ENCODE measurements around the gene PAPPA.

PAPPA gene

DNA sequence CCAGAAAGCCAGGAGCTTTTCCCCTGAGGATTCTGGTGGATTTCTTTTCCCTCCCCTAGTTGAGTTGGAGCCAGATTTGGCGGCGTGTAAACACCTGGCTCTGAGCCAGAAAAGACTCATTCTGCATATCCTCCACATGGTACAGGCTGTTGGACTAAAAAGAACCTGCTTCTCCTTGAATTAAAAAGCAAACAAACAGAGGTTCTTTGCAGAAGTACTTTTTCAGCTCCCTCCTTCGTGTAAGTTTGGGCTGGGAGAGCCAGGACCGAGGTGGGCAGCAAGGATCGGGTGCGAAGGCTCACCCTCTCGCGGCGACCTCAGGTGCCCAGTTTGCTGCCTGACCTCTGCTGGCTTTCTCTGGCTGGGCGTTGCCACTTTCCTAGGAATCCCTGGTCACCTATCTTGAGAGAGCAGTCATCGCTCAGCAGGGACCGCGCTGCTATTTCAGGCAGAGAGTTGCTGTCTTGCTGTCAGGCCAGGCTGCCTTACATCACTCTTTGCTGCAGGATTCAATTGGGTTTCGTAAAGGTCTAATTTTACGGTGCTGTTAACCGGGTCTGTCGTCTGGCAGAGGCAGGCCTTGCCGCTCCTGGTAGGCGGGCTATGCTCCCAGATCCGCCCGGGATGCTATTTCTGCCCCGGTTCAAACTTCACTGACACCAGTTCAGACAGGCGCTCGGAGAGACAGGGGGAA is 3.2 kb downstream of the PAPPA start:
- no peak for FAIRE-seq
- DNase-seq (ENCODE audit: insufficient read length, low spot score), result no peak
- TF ChIP-seq POLR2A (IDR thresholded peaks at IDR 0.05; ENCODE audit: low read depth, low read length) (no peak), TAF1 (IDR thresholded peaks at IDR 0.05; ENCODE audit: low read depth, low read length) (no peak), POLR2AphosphoS5 (IDR thresholded peaks at IDR 0.05; ENCODE audit: low read depth, low read length) (no peak), PAX5 (IDR thresholded peaks at IDR 0.05; ENCODE audit: insufficient read depth, low read length, severe bottlenecking) (no peak), SPI1 (IDR thresholded peaks at IDR 0.05; ENCODE audit: low read depth, low read length) (no peak)

GRCh38 chr9:116157436-116158138 is 4.0 kb downstream of the PAPPA start:
- no peak for FAIRE-seq
- no peak for DNase-seq (ENCODE audit: insufficient read length, low spot score)
- TF ChIP-seq POLR2A (IDR thresholded peaks at IDR 0.05; ENCODE audit: low read depth, low read length), result no peak
- no peak for TF ChIP-seq PAX5 (IDR thresholded peaks at IDR 0.05; ENCODE audit: insufficient read depth, low read length, severe bottlenecking)
- TF ChIP-seq TAF1 (IDR thresholded peaks at IDR 0.05; ENCODE audit: low read depth, low read length), result no peak
- TF ChIP-seq POLR2AphosphoS5 (IDR thresholded peaks at IDR 0.05; ENCODE audit: low read depth, low read length), result no peak
- no peak for TF ChIP-seq SPI1 (IDR thresholded peaks at IDR 0.05; ENCODE audit: low read depth, low read length)
- TF ChIP-seq POU2F2 (IDR thresholded peaks at IDR 0.05; ENCODE audit: low read depth, low read length), result no peak

DNA sequence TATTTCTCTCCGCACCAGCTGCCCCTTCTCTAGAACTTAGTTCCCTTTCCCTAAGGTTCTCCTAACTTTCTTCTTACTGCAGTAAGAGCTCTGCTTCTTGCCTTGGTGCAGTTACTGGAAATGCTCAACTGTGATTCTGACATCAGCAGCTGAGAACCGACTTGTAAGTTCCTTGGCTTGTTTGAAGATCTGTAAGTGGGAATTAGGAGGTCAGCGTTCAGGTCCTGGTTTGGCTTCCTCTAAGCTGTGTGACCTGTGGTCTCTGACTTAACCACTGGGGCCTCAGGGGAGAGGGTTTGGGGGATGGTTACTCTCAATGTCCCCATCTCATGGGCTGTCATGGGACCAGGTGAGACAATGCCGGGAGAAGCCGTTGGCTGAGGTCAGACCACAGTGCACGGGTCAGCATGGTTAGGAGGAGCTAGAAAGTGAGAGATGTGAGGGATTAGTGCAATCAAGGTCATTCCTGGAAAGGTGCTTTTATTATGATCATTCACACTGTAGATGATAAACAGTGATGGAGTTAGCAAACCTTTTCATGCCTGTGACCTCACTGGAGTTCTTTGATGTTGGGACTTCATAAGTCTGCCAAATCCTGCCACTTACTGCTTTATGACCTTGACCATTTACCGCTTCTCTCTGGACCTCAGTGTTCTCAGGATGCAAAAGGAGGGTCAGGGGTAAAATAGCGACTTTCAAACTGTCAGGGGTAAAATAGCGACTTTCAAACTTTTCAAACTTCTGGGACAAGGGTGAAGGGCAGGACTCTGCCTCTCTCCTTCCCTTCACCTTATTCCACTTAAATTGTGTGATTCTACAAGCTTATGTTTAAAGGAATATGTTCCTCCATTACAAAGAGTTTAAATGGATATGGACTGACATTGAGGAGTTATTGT is 7.3 kb downstream of the PAPPA start:
- DNase-seq (ENCODE audit: insufficient read length, low spot score) (no peak), FAIRE-seq (no peak)
- no peak for TF ChIP-seq PAX5 (IDR thresholded peaks at IDR 0.05; ENCODE audit: insufficient read depth, low read length, severe bottlenecking)
- TF ChIP-seq POLR2A (IDR thresholded peaks at IDR 0.05; ENCODE audit: low read depth, low read length), result no peak
- no peak for TF ChIP-seq TAF1 (IDR thresholded peaks at IDR 0.05; ENCODE audit: low read depth, low read length)
- no peak for TF ChIP-seq SPI1 (IDR thresholded peaks at IDR 0.05; ENCODE audit: low read depth, low read length)

- DNase-seq (ENCODE audit: insufficient read length, low spot score) (no peak), FAIRE-seq (no peak)
- no peak for TF ChIP-seq SPI1 (IDR thresholded peaks at IDR 0.05; ENCODE audit: low read depth, low read length)
These were observed 8.7 kb downstream of the PAPPA start for GRCh38 chr9:116162241-116162781.

GRCh38 chr9:116163293-116164055 is 9.9 kb downstream of the PAPPA start:
- FAIRE-seq (no peak), DNase-seq (ENCODE audit: insufficient read length, low spot score) (no peak)
- TF ChIP-seq POU2F2 (IDR thresholded peaks at IDR 0.05; ENCODE audit: low read depth, low read length) (no peak), TAF1 (IDR thresholded peaks at IDR 0.05; ENCODE audit: low read depth, low read length) (no peak)

- FAIRE-seq, result no peak
- no peak for DNase-seq (ENCODE audit: insufficient read length, low spot score)
- TF ChIP-seq POLR2AphosphoS5 (IDR thresholded peaks at IDR 0.05; ENCODE audit: low read depth, low read length) (no peak), POU2F2 (IDR thresholded peaks at IDR 0.05; ENCODE audit: low read depth, low read length) (no peak), PAX5 (IDR thresholded peaks at IDR 0.05; ENCODE audit: insufficient read depth, low read length, severe bottlenecking) (no peak), POLR2A (IDR thresholded peaks at IDR 0.05; ENCODE audit: low read depth, low read length) (no peak), TAF1 (IDR thresholded peaks at IDR 0.05; ENCODE audit: low read depth, low read length) (no peak), SPI1 (IDR thresholded peaks at IDR 0.05; ENCODE audit: low read depth, low read length) (no peak)
These were observed 12.3 kb downstream of the PAPPA start for GRCh38 chr9:116165912-116166311.

DNA sequence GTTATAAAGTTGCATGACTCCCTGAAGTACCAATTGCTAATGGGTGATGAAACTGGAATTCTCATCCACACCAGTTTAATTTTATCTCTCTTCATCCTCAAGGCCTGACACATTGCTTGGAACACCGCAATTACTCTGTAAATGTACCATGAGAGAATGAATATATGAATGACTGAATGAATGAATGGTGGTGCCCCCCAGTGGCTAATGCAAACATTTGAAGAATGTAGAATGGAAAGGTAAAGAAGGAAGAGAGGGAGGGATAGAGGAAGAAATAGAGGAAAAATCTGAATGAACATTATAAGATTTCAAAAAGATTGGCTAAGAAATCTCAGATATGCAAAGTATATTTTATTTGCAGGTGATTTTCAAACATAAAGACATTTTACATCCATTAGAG is 13.1 kb downstream of the PAPPA start:
- TF ChIP-seq POLR2AphosphoS5 (IDR thresholded peaks at IDR 0.05; ENCODE audit: low read depth, low read length), result no peak
- TF ChIP-seq SPI1 (IDR thresholded peaks at IDR 0.05; ENCODE audit: low read depth, low read length), result no peak
- TF ChIP-seq PAX5 (IDR thresholded peaks at IDR 0.05; ENCODE audit: insufficient read depth, low read length, severe bottlenecking), result no peak
- DNase-seq (ENCODE audit: insufficient read length, low spot score) (no peak), FAIRE-seq (no peak)

GRCh38 chr9:116168231-116168630 is 14.6 kb downstream of the PAPPA start:
- no peak for FAIRE-seq
- no peak for DNase-seq (ENCODE audit: insufficient read length, low spot score)
- no peak for TF ChIP-seq POU2F2 (IDR thresholded peaks at IDR 0.05; ENCODE audit: low read depth, low read length)

DNA sequence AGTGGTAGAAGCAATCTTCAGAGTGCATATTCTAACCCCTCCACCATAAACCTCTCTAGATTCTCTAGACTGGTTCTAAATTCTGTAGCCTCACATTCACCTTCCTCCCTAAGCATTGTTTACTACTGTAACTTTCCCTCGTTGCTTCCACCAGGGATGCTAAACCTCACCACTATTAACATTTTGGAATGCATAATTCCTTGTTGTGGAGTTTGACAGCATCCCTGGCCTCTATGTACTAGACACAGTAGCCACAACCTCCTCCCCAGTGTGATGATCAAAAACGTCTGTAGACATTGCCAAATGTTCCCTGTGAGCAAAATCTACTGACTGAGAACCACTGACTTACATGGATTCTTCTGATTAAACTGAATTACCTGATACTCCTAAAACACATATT is 18.6 kb downstream of the PAPPA start:
- FAIRE-seq (no peak), DNase-seq (ENCODE audit: insufficient read length, low spot score) (no peak)
- TF ChIP-seq POLR2A (IDR thresholded peaks at IDR 0.05; ENCODE audit: low read depth, low read length) (no peak), TAF1 (IDR thresholded peaks at IDR 0.05; ENCODE audit: low read depth, low read length) (no peak), POU2F2 (IDR thresholded peaks at IDR 0.05; ENCODE audit: low read depth, low read length) (no peak), SPI1 (IDR thresholded peaks at IDR 0.05; ENCODE audit: low read depth, low read length) (no peak), PAX5 (IDR thresholded peaks at IDR 0.05; ENCODE audit: insufficient read depth, low read length, severe bottlenecking) (no peak), POLR2AphosphoS5 (IDR thresholded peaks at IDR 0.05; ENCODE audit: low read depth, low read length) (no peak)
